SU-DHL-6 (cell line): ENCODE results near the gene MAP2K2.

Experiments
- EZH2phosphoT487 ChIP-seq: fragments of 200-600 bp; sonication (generic), shearing (Covaris generic); conservative IDR thresholded peaks from 2 replicates; pipeline ENCODE4 v1.6.1; 2018; ENCODE audit warnings: mild to moderate bottlenecking, antibody characterized with exemption, low read length, moderate library complexity, mixed read lengths
- TF ChIP-seq, protein P1 (sequence below): fragments of 200-600 bp; sonication (generic); IDR thresholded peaks from one replicate; pipeline ENCODE4 v1.5.1; 2017; ENCODE audit warnings: antibody characterized with exemption, mild to moderate bottlenecking, low read length, moderate library complexity; ENCODE audit not compliant: insufficient read depth, poor library complexity, severe bottlenecking

GRCh38 chr19:4151623-4152022, 27.7 kb upstream of the MAP2K2 start:
- TF ChIP-seq, protein P1, sequence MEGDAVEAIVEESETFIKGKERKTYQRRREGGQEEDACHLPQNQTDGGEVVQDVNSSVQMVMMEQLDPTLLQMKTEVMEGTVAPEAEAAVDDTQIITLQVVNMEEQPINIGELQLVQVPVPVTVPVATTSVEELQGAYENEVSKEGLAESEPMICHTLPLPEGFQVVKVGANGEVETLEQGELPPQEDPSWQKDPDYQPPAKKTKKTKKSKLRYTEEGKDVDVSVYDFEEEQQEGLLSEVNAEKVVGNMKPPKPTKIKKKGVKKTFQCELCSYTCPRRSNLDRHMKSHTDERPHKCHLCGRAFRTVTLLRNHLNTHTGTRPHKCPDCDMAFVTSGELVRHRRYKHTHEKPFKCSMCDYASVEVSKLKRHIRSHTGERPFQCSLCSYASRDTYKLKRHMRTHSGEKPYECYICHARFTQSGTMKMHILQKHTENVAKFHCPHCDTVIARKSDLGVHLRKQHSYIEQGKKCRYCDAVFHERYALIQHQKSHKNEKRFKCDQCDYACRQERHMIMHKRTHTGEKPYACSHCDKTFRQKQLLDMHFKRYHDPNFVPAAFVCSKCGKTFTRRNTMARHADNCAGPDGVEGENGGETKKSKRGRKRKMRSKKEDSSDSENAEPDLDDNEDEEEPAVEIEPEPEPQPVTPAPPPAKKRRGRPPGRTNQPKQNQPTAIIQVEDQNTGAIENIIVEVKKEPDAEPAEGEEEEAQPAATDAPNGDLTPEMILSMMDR, result no peak
- no peak for TF ChIP-seq EZH2phosphoT487
